Naive B cell (primary cell): ENCODE data around the gene TOX3. TPM values are rescaled to one million over a fixed set of nuclear protein-coding genes. Genes with fewer than 3 reads are reported as not detected.

Source experiments
- ATAC-seq, 2 donors: fragments of 150-1000 bp; cut with Tn5 transposase; 2 replicates each; pipeline ENCODE4 v1.10.0; 2021; ENCODE audit warnings: low read depth in 2 of 2, mild to moderate bottlenecking in 2 of 2, moderate library complexity in 2 of 2
- DNase-seq: peaks from one replicate; pipeline ENCODE4 v3.0.0; 2022
- H3K27ac Mint-ChIP-seq, 6 donors: one replicate each; pipeline ENCODE4 v1.8.0; 2020 to 2022; ENCODE audit warnings: mild to moderate bottlenecking in 6 of 6, mixed read lengths in 6 of 6, moderate library complexity in 5 of 6, inconsistent platforms in 2 of 6
- H3K27me3 Mint-ChIP-seq, 3 donors: one replicate each; pipeline ENCODE4 v1.8.0; 2021 to 2022; ENCODE audit warnings: mixed read lengths in 3 of 3, mild to moderate bottlenecking in 1 of 3
- H3K36me3 Mint-ChIP-seq, 2 donors: one replicate each; pipeline ENCODE4 v1.8.0; 2020 to 2022; ENCODE audit warnings: mixed read lengths in 2 of 2, inconsistent platforms in 1 of 2, mild to moderate bottlenecking in 1 of 2
- H3K4me1 Mint-ChIP-seq, 3 donors: one replicate each; pipeline ENCODE4 v1.8.0; 2020 to 2022; ENCODE audit warnings: mixed read lengths in 3 of 3, inconsistent platforms in 1 of 3, mild to moderate bottlenecking in 1 of 3, moderate library complexity in 1 of 3
- H3K4me3 Mint-ChIP-seq, 8 donors: one replicate each; pipeline ENCODE4 v1.8.0; 2020 to 2022; ENCODE audit warnings: mild to moderate bottlenecking in 8 of 8, mixed read lengths in 8 of 8, moderate library complexity in 8 of 8, inconsistent platforms in 2 of 8
- H3K9me3 Mint-ChIP-seq, 7 donors: one replicate each; pipeline ENCODE4 v1.8.0; 2020 to 2022; ENCODE audit warnings: mixed read lengths in 7 of 7, mild to moderate bottlenecking in 5 of 7, inconsistent platforms in 2 of 7, moderate library complexity in 1 of 7
- polyA plus RNA-seq, 6 donors: library from polyadenylated mRNA; unstranded; fragments of 300-500 nt; fragmentation: Illumina TruSeq; gene quantifications; one replicate each; pipeline ENCODE4 v1.2.3, GENCODE V29; 2021; ENCODE audit warnings: low read depth in 6 of 6

The TOX3 gene
- polyA plus RNA-seq, 6 donors from 2014 or later, result not detected

DNA sequence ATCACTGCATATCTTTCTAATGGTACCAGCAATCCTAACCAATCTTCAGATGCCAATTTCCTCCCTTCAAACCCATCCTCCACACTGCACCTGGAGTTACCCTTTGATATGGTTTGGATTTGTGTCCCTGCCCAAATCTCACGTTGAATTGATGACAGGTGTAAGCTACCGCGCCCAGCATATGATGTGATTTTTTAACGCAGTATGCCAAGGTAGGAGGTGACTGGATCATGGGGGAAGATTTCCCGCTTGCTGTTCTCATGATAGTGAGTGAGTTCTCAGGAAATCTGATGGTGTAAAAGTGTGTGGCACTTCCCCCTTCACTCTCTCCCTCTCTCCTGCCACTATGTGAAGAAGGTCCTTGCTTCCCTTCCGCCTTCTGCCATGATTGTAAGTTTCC lies 57.0 kb downstream of the TOX3 start:
- no peak overlapping the region for H3K4me3 Mint-ChIP-seq
- no peak for ATAC-seq
- H3K9me3 Mint-ChIP-seq, result peaks cover 0 to 12% (median 0%) of the 10 kb centered on the region in 7 donors
- no peaks in the 10 kb centered on the region for H3K4me1 Mint-ChIP-seq
- no peaks in the 10 kb centered on the region for H3K36me3 Mint-ChIP-seq
- H3K27ac Mint-ChIP-seq, result no peak overlapping the region
- DNase-seq, result no peak
- H3K27me3 Mint-ChIP-seq, result no peaks in the 10 kb centered on the region

DNA sequence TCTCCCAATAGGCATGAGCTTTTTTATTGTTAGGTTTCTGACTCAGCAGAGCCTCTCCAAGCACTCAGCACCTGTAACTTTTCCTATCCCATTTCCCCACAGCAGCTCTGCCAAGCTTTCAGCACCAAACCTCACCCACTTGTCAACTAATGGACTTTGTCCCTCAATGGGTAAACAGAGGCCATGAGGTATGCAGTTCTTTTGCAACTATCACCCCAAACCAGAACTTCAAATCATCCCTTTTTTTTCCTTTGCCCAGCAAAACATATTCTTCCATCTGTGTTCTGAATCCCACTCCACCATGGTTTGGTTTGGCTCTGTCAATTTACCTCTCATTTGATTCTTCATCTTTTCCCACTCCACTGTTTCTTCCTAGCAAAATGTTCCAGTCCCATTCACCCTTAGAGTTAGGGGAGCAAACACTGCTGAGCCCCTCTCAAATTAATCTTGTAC lies 58.1 kb downstream of the TOX3 start:
- no peak for DNase-seq
- Mint-ChIP-seq H3K4me1 (no peaks in the 10 kb centered on the region), H3K4me3 (no peak overlapping the region), H3K9me3 (peaks cover 0 to 12% (median 0%) of the 10 kb centered on the region in 7 donors), H3K36me3 (no peaks in the 10 kb centered on the region), H3K27ac (no peak overlapping the region), H3K27me3 (no peaks in the 10 kb centered on the region)
- no peak for ATAC-seq

DNA sequence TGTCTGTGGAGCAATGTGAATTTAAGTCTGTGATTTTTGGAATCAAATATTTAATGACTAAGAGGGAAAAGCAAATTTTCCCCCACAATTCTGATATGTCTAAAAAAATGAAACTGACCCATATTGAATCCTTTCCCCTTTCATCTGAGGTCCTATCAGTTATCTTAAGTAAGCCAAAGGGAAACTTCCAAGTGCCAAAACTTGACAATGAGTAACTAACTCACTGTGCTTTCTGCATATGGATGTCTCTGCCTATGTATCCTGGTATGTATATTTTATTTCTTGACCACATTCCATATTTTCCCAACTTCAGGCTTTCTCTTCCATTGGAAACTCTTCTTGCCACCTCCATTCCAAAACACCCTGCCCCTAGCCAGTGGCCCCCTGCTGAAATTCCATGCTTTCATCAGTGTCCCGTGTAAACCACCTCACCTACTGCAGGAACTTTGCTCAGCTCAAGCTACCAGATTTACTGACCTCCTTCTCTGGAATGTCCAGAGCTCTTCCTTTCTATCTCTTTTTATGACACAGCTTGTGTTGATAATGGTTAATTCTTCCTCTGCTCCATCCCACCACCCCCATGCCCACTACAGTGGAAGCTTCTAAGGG lies 59.0 kb downstream of the TOX3 start:
- DNase-seq (no peak), ATAC-seq (no peak)
- Mint-ChIP-seq H3K36me3 (no peaks in the 10 kb centered on the region), H3K9me3 (peaks cover 0 to 12% (median 0%) of the 10 kb centered on the region in 7 donors), H3K27me3 (no peaks in the 10 kb centered on the region), H3K4me1 (no peaks in the 10 kb centered on the region), H3K27ac (no peak overlapping the region), H3K4me3 (no peak overlapping the region)

DNA sequence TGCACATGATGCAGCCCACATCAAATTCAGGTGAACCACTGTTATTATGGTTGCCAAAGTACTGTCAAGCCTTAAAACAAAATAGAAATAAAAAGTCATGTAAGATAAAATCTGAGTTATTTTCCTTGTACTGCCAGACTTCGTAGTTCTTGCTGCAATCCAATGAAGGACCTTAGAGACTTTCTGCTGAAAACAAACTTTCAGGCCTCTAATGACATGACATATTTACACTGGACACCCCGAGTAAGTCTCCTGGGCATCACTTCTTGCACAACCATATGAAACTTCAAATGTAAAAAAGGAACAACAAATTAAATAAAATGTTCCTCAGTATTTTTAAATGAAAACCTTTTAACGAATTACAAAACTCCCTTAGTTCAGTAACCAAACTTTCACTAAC lies 66.7 kb downstream of the TOX3 start:
- no peak for ATAC-seq
- H3K27me3 Mint-ChIP-seq, result peaks cover 0 to 7% (median 0%) of the 10 kb centered on the region in 3 donors

DNA sequence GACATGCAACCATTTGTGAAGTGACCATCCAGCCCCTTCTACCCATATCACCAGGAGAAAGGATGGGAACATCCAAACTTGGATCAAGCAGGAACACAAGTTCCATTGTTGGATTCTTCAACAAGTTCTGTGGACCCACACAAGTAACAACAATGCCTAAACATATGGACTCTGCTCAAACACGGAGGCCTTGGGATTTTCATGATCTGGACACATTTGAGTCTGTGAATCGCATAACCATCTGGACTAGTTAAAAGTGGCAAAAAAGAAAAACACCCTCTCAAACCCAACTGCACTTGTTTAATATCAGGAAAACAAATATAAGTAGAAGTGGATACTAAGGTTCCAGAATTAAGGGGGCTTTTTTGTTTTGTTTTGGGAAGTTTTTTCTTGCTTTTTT lies 70.8 kb downstream of the TOX3 start:
- H3K27ac Mint-ChIP-seq, result no peak overlapping the region
- no peak for ATAC-seq
- no peaks in the 10 kb centered on the region for H3K36me3 Mint-ChIP-seq
- H3K9me3 Mint-ChIP-seq, result peaks cover 0 to 16% (median 7%) of the 10 kb centered on the region in 7 donors
- H3K4me1 Mint-ChIP-seq, result no peaks in the 10 kb centered on the region
- H3K4me3 Mint-ChIP-seq, result no peak overlapping the region
- DNase-seq, result no peak
- peaks cover 0 to 7% (median 0%) of the 10 kb centered on the region in 3 donors for H3K27me3 Mint-ChIP-seq

More for the DNA sequence above, 66.7 kb downstream of the TOX3 start:
- H3K4me3 Mint-ChIP-seq, result no peak overlapping the region
- no peak overlapping the region for H3K27ac Mint-ChIP-seq
- H3K9me3 Mint-ChIP-seq, result peaks cover 0 to 6% (median 0%) of the 10 kb centered on the region in 7 donors
- H3K4me1 Mint-ChIP-seq, result no peaks in the 10 kb centered on the region
- no peak for DNase-seq
- H3K36me3 Mint-ChIP-seq, result no peaks in the 10 kb centered on the region

DNA sequence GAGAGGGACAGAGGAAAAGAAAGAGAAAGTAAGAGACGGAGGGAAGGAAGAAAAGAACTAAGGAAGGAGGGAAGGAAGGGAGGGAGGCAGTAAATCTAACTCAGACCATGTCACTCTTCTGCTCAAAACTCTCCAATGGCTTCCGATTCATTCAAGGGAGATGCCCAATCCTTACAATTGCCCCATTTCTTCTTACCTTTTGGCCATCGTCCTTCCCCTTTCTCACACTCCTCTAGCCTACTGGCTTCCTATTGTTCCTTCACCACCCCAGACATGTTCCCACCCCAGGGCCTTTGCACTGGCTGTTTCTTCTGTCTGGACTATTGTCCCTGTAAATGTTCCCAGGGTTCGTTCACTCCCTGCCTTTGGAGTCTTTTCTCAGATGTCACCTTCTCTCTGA lies 72.3 kb downstream of the TOX3 start:
- Mint-ChIP-seq H3K4me1 (no peaks in the 10 kb centered on the region), H3K36me3 (no peaks in the 10 kb centered on the region), H3K4me3 (no peak overlapping the region), H3K9me3 (peaks cover 0 to 16% (median 7%) of the 10 kb centered on the region in 7 donors), H3K27me3 (peaks cover 0 to 7% (median 0%) of the 10 kb centered on the region in 3 donors), H3K27ac (no peak overlapping the region)
- ATAC-seq (no peak), DNase-seq (no peak)

DNA sequence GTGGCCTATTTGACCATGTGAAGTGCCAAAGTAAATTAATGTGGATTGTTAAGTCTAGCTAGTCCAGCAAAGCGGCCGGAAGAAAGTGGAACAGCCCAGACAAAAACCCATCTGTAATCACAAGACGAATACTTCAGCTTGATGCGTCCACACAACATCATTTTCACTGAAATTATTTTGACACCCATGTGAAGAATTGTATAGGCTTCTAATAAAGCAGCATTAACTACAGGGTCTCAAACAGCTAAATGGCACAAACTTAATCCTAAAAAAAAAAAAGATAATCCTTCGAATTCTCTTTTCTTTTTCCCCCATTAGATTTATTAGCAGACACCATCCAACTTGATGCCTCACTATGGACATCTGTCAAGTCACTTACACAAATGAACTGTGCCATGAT lies 73.8 kb downstream of the TOX3 start:
- Mint-ChIP-seq H3K27me3 (peaks cover 0 to 7% (median 0%) of the 10 kb centered on the region in 3 donors), H3K4me3 (no peak overlapping the region), H3K36me3 (no peaks in the 10 kb centered on the region), H3K27ac (no peak overlapping the region), H3K4me1 (no peaks in the 10 kb centered on the region), H3K9me3 (peaks cover 0 to 16% (median 7%) of the 10 kb centered on the region in 7 donors)
- ATAC-seq (no peak), DNase-seq (no peak)

DNA sequence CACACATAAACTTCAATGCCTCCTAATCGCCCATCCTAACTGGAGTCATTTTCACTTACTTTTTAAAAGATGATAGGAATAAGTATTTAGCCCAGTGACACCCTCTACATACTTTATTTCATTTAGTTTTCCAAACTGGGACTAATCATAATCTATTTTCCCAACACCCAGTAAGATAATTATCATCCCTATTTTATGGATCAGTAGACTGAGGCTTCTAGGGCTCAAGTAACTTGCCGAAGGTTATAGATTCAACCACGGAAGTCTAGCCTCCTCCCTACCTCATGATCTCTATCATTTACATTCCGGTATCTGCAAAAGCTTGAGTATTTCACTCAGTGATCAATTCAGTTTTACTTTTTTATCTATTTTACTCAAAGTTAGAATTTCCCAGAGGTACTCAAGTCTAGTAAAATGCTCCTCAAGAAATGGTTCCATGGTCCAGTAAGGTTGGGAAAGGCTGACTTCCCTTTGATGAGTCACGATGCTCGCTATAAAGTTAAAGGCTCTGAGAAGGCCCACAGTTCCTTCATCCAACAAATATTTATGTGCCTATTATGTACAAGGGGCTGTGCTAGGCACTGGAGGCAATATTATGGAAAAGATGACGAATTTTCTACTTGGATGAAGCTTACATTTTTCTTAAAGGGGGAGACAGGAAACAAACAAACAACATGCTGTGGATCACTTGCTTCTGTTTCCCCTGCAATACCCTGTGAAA lies 75.1 kb downstream of the TOX3 start:
- Mint-ChIP-seq H3K27ac (no peak overlapping the region), H3K4me3 (no peak overlapping the region), H3K9me3 (peaks cover 0 to 16% (median 7%) of the 10 kb centered on the region in 7 donors), H3K27me3 (peaks cover 0 to 8% (median 5%) of the 10 kb centered on the region in 3 donors), H3K36me3 (no peaks in the 10 kb centered on the region), H3K4me1 (no peaks in the 10 kb centered on the region)
- DNase-seq (no peak), ATAC-seq (no peak)

DNA sequence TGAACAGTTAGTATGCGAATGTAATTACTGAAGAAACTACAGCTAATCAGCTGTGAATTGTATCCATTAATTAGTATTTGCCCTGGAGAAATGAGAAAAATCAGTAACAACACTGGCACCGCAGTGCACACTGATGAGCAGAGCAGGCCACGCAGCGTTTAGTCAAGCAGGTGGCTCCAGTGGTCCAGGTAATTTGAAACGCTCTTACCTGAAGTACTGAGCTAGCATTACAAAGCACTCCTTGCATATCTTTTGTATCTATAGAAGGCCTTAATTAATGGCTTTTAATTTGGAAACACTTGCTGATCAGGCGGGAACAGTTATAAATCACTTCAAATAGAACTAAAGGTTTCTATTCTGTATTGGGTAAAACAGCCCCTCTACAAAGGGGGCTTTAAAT lies 76.4 kb downstream of the TOX3 start:
- Mint-ChIP-seq H3K9me3 (peaks cover 0 to 16% (median 7%) of the 10 kb centered on the region in 7 donors), H3K4me1 (no peaks in the 10 kb centered on the region)

DNA sequence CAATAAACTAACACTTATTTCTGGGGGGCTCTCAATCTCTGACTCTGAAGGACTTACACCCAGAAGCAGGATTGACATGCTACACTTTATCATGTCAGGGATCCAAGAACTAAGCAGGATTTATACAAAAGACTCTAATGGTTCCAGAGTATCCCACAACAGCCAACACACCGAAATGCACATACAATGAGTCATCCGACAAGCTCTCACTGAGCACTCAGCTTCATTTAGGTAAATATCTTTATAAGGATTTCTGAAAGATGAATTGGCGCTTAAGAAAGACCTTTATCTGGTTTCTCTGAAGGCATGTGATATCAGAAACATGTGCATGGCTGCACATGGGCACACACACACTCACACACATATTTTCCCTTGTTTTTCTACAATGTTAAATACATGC lies 77.2 kb downstream of the TOX3 start:
- H3K27ac Mint-ChIP-seq, result no peak overlapping the region
- ATAC-seq (no peak), DNase-seq (no peak)
- no peak overlapping the region for H3K4me3 Mint-ChIP-seq
- H3K4me1 Mint-ChIP-seq, result no peaks in the 10 kb centered on the region
- peaks cover 0 to 8% (median 5%) of the 10 kb centered on the region in 3 donors for H3K27me3 Mint-ChIP-seq
- no peaks in the 10 kb centered on the region for H3K36me3 Mint-ChIP-seq
- peaks cover 0 to 12% (median 5%) of the 10 kb centered on the region in 7 donors for H3K9me3 Mint-ChIP-seq

More for the DNA sequence above, 76.4 kb downstream of the TOX3 start:
- peak overlapping the region in 1 of 6 donors; percentile 54 for H3K27ac Mint-ChIP-seq
- H3K27me3 Mint-ChIP-seq, result peaks cover 0 to 8% (median 5%) of the 10 kb centered on the region in 3 donors
- ATAC-seq (no peak), DNase-seq (no peak)
- no peaks in the 10 kb centered on the region for H3K36me3 Mint-ChIP-seq
- H3K4me3 Mint-ChIP-seq, result no peak overlapping the region

DNA sequence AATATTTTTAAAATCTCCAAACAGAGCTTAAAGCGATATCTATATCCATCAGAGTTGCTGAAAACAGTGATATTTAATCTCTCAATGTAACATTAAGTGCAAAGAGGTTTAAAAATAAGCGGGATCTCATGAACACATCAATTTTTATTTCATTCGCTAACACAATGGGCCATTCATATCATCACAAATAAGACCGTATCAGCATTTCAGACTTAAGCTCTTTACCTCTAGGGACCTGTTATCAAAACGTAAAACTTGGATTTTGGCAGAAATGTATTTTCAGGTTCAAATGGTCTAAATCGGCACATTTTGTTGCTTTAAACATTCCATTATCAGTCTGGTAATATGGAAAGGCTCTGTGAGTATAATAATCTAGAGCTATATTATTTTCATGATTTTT lies 77.9 kb downstream of the TOX3 start:
- H3K4me1 Mint-ChIP-seq, result no peaks in the 10 kb centered on the region
- no peak for ATAC-seq
- peaks cover 0 to 8% (median 5%) of the 10 kb centered on the region in 3 donors for H3K27me3 Mint-ChIP-seq
- no peaks in the 10 kb centered on the region for H3K36me3 Mint-ChIP-seq
- H3K27ac Mint-ChIP-seq, result no peak overlapping the region
- DNase-seq, result no peak
- peaks cover 0 to 7% (median 2%) of the 10 kb centered on the region in 7 donors for H3K9me3 Mint-ChIP-seq
- H3K4me3 Mint-ChIP-seq, result no peak overlapping the region

DNA sequence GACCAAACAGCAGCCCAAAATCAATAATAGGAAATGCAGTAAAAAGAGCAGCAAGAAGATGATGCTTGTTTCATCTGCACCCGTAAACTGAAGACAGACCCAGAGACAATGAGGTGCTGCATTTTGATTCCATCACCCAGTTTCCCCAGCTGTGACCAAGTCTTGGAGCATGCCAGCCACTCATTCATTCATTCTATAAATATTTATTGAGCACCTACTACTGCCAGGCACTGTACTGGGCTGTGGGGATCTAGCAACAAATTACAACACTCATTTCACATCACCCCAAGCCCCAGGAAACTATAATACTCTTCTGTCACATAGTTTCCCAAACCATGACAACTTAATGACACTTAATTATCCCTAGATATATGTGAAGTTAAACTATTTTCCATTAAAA lies 79.2 kb downstream of the TOX3 start:
- H3K4me1 Mint-ChIP-seq, result no peaks in the 10 kb centered on the region
- no peak for ATAC-seq
- no peak overlapping the region for H3K4me3 Mint-ChIP-seq
- peaks cover 0 to 8% (median 5%) of the 10 kb centered on the region in 3 donors for H3K27me3 Mint-ChIP-seq
- no peaks in the 10 kb centered on the region for H3K36me3 Mint-ChIP-seq
- H3K27ac Mint-ChIP-seq, result no peak overlapping the region
- no peak for DNase-seq
- H3K9me3 Mint-ChIP-seq, result peaks cover 0 to 7% (median 0%) of the 10 kb centered on the region in 7 donors

DNA sequence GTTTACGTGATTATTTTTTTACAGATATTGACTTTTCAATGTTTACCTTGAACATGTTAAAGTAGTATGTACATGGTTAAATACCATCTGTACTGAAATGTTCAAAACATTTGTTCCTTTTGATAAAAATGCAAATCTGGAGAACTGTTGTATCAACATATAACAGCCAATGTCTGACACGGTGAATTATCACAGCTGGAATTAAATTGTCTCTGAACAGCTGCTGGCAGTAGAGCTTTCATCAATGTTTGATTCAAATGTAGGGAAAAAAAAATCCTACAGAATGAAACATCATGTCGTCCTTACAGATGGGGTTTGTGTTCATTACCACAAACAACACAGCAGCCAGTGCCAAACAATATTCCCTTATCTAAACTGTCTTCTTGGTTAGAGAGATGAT lies 79.9 kb downstream of the TOX3 start:
- no peaks in the 10 kb centered on the region for H3K36me3 Mint-ChIP-seq
- no peak overlapping the region for H3K27ac Mint-ChIP-seq
- no peaks in the 10 kb centered on the region for H3K4me1 Mint-ChIP-seq
- H3K4me3 Mint-ChIP-seq, result no peak overlapping the region
- DNase-seq (no peak), ATAC-seq (no peak)
- H3K27me3 Mint-ChIP-seq, result peaks cover 0 to 8% (median 5%) of the 10 kb centered on the region in 3 donors
- peaks cover 0 to 7% (median 0%) of the 10 kb centered on the region in 7 donors for H3K9me3 Mint-ChIP-seq

DNA sequence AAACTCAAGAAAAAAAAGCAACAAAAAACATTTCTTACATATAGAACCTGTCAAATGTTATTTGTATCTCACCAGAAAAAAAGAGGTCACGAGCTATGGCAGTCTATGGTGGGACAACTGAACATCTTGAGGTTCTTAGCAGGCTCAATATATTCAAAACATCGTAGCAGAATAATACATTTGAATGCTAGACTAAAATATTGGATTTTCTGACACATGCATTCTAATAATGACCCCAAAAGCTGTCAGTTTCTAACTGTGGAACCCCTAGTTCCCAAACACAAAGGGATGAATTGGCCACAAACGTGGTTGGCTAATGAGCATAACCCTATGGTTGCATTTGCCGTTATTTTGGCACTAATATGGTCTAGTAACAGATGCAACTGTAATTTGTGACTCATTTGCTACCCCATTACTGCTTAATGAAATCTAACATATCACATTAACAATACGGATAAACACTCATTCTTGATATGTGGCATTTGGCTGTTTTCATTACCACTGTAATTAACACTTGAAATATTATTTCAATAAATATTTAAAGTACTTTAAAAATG lies 81.2 kb downstream of the TOX3 start:
- ATAC-seq, result no peak
- no peak for DNase-seq
- peaks cover 0 to 7% (median 0%) of the 10 kb centered on the region in 7 donors for H3K9me3 Mint-ChIP-seq
- H3K4me3 Mint-ChIP-seq, result no peak overlapping the region
- H3K4me1 Mint-ChIP-seq, result no peaks in the 10 kb centered on the region
- peaks cover 0 to 8% (median 5%) of the 10 kb centered on the region in 3 donors for H3K27me3 Mint-ChIP-seq
- no peak overlapping the region for H3K27ac Mint-ChIP-seq
- H3K36me3 Mint-ChIP-seq, result no peaks in the 10 kb centered on the region
